PC-3 (cell line): ENCODE results near the gene TSHZ3. TPM values are rescaled to one million over a fixed set of nuclear protein-coding genes. Genes with fewer than 3 reads are reported as not detected.

Experiments used
- ATAC-seq: fragments of 200-7000 bp; cut with Tn5 transposase; 2 replicates; pipeline ENCODE4 v1.9.1; 2020; ENCODE audit warnings: mild to moderate bottlenecking, moderate library complexity
- BruUV-seq: library from RNA; stranded (reverse); fragments of 400-500 nt; replicated peaks from 2 replicates; lab custom pipeline; 2021; lab: Mats Ljungman, UMichigan
- CTCF ChIA-PET: fragments of 300-600 bp; sonication (Branson Sonifier 250); formaldehyde crosslinking; loops from one replicate; lab custom pipeline; 2022; ENCODE audit warnings: antibody characterized with exemption; lab: Charles Lee
- POLR2A ChIA-PET: fragments of 300-600 bp; sonication (Branson Sonifier 250); formaldehyde crosslinking; loops from one replicate; lab custom pipeline; 2022; ENCODE audit warnings: antibody characterized with exemption; ENCODE audit not compliant: unreplicated experiment; lab: Charles Lee
- DNase-seq: peaks from one replicate; pipeline ENCODE4 v3.0.0-alpha.2; 2015
- H2AFZ ChIP-seq: fragments of 300-600 bp; sonication (generic); 2 replicates; pipeline ENCODE4 v1.6.0; 2016; ENCODE audit warnings: antibody characterized with exemption, low read length
- H3F3A ChIP-seq: fragments of 300-600 bp; sonication (generic); one replicate; pipeline ENCODE4 v1.6.0; 2017; ENCODE audit warnings: antibody characterized with exemption, low read length, control low read depth, mild to moderate bottlenecking; ENCODE audit not compliant: unreplicated experiment
- H3K27ac ChIP-seq: fragments of 300-600 bp; sonication (generic); 2 replicates; pipeline ENCODE4 v1.5.1; 2016; ENCODE audit warnings: mild to moderate bottlenecking, low read length
- H3K27me3 ChIP-seq: fragments of 300-600 bp; sonication (generic); 2 replicates; pipeline ENCODE4 v1.6.1; 2016; ENCODE audit warnings: low read length, mixed read lengths
- H3K36me3 ChIP-seq: fragments of 300-600 bp; sonication (generic); 2 replicates; pipeline ENCODE4 v1.6.1; 2016; ENCODE audit warnings: low read depth, mixed run types, low read length, mixed read lengths
- H3K4me1 ChIP-seq: fragments of 300-600 bp; sonication (generic); 2 replicates; pipeline ENCODE4 v1.5.1; 2016; ENCODE audit warnings: low read length; ENCODE audit not compliant: insufficient read depth
- H3K4me2 ChIP-seq: fragments of 300-600 bp; sonication (generic); 2 replicates; pipeline ENCODE4 v1.6.0; 2016; ENCODE audit warnings: low read length
- H3K4me3 ChIP-seq: fragments of 300-600 bp; sonication (generic); 2 replicates; pipeline ENCODE4 v1.5.1; 2016; ENCODE audit warnings: mild to moderate bottlenecking, low read length, mixed read lengths
- H3K79me2 ChIP-seq: fragments of 300-600 bp; sonication (generic); 2 replicates; pipeline ENCODE4 v1.6.1; 2017; ENCODE audit warnings: low read length, mixed read lengths
- H3K9ac ChIP-seq: fragments of 300-600 bp; sonication (generic); 2 replicates; pipeline ENCODE4 v1.6.0; 2016; ENCODE audit warnings: mild to moderate bottlenecking, low read length
- H3K9me2 ChIP-seq: fragments of 300-600 bp; sonication (generic); replicated peaks from 2 replicates; pipeline ENCODE4 v1.6.1; 2016; ENCODE audit warnings: mixed run types, low read length, mixed read lengths
- H3K9me3 ChIP-seq: fragments of 300-600 bp; sonication (generic); 2 replicates; pipeline ENCODE4 v1.6.1; 2016; ENCODE audit warnings: low read length, mixed read lengths
- H4K20me1 ChIP-seq: fragments of 300-600 bp; sonication (generic); 2 replicates; pipeline ENCODE4 v1.6.1; 2016; ENCODE audit warnings: low read length, mixed read lengths
- CTCF ChIP-seq: fragments of 300-600 bp; sonication (generic); conservative IDR thresholded peaks from 2 replicates; pipeline ENCODE4 v1.5.1; 2017; ENCODE audit warnings: antibody characterized with exemption, low read depth, mild to moderate bottlenecking, low read length
- EZH2 ChIP-seq: fragments of 300-600 bp; sonication (generic); IDR thresholded peaks from one replicate; pipeline ENCODE4 v1.6.1; 2017; ENCODE audit warnings: antibody characterized with exemption, mild to moderate bottlenecking, low read length; ENCODE audit not compliant: unreplicated experiment
- EZH2phosphoT487 ChIP-seq: fragments of 300-600 bp; sonication (generic); IDR thresholded peaks from 2 replicates; pipeline ENCODE4 v1.6.1; 2018; ENCODE audit warnings: mild to moderate bottlenecking, antibody characterized with exemption, low read length, borderline replicate concordance
- intact Hi-C: fragments of 100-400 bp; cut with micrococcal nuclease; formaldehyde crosslinking; loops from 2 replicates; pipeline ENCODE4 v1.9.0; 2023
- total RNA-seq: library from RNA; depleted of rRNA; stranded (reverse); fragments of >200 nt; gene quantifications from 2 replicates; pipeline ENCODE4 v1.2.3, GENCODE V29; 2014

Gene TSHZ3
- total RNA-seq, 1 experiment from 2014 or later, result 0.18 TPM

GRCh38 chr19:31332096-31332495 is 17.1 kb downstream of the TSHZ3 start:
- ATAC-seq (no peak), DNase-seq (no peak)
- TF ChIP-seq EZH2 (no peak), CTCF (no peak)
- Histone ChIP-seq H2AFZ (no peak overlapping the region), H4K20me1 (no peaks in the 10 kb centered on the region), H3K9me3 (no peaks in the 10 kb centered on the region), H3F3A (no peaks in the 10 kb centered on the region), H3K27ac (no peak overlapping the region), H3K9me2 (no peaks in the 10 kb centered on the region), H3K4me2 (no peak overlapping the region), H3K4me3 (no peak overlapping the region), H3K27me3 (no peaks in the 10 kb centered on the region), H3K36me3 (no peaks in the 10 kb centered on the region), H3K79me2 (no peaks in the 10 kb centered on the region), H3K9ac (no peak overlapping the region), H3K4me1 (no peaks in the 10 kb centered on the region)
- no TSS peak for BruUV-seq
- POLR2A ChIA-PET, result no interaction called here
- intact Hi-C loops, result no loop called here
- CTCF ChIA-PET, result no interaction called here

DNA sequence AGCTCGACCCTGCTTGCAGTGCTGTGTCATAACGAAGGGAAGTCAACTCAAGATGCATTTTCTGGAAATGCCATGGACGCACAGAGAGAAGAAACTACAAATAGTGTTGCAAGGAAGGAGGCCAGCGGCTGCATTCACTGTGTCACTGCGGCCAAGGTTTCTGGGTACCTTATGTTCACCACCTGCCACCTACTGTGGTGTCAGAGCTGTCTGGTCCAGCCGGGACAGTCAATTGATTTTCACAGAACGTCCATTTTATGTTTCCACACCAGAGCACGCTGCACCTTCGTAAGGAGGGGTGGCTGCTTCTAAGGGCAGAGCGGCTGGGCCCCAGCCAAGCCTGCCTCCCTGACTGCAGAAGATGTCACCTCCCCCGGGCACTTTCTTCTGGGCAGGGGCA is 17.7 kb downstream of the TSHZ3 start:
- H3K9ac ChIP-seq, result no peak overlapping the region
- no peaks in the 10 kb centered on the region for H3F3A ChIP-seq
- CTCF ChIA-PET, result no interaction called here
- no peaks in the 10 kb centered on the region for H4K20me1 ChIP-seq
- no peaks in the 10 kb centered on the region for H3K4me1 ChIP-seq
- no peaks in the 10 kb centered on the region for H3K27me3 ChIP-seq
- no TSS peak for BruUV-seq
- H3K4me3 ChIP-seq, result no peak overlapping the region
- intact Hi-C loops, result no loop called here
- no peaks in the 10 kb centered on the region for H3K36me3 ChIP-seq
- no peaks in the 10 kb centered on the region for H3K79me2 ChIP-seq
- ATAC-seq, result no peak
- POLR2A ChIA-PET, result no interaction called here
- H2AFZ ChIP-seq, result no peak overlapping the region
- H3K27ac ChIP-seq, result no peak overlapping the region
- no peak overlapping the region for H3K4me2 ChIP-seq
- H3K9me2 ChIP-seq, result no peaks in the 10 kb centered on the region
- no peaks in the 10 kb centered on the region for H3K9me3 ChIP-seq
- DNase-seq, result no peak
- TF ChIP-seq CTCF (no peak), EZH2phosphoT487 (no peak), EZH2 (no peak)

DNA sequence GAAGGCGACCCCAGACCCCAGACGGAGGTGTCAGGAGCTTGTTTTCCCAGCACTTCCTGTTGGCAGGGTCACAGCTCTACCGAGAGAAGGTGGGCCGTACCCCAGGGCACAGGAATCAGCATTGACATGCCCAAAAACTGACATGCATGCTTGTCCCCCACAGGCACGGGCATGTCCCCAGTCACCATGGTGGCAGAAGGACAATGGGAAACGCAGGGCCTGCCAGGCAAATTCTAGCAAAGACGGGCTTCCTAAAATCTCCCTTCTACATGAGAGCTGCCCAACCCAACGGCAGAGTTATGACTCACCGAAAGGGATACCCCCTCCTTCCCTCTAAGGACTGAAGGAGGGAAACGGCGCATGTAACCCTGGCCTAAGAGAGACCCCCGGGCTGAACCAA is 18.5 kb downstream of the TSHZ3 start:
- Histone ChIP-seq H3K4me3 (no peak overlapping the region), H3K9me3 (no peaks in the 10 kb centered on the region), H3K9ac (no peak overlapping the region), H4K20me1 (no peaks in the 10 kb centered on the region), H3K27ac (no peak overlapping the region), H3K4me1 (no peaks in the 10 kb centered on the region), H3K79me2 (no peaks in the 10 kb centered on the region), H3K4me2 (no peak overlapping the region), H3K27me3 (no peaks in the 10 kb centered on the region), H2AFZ (no peak overlapping the region), H3F3A (no peaks in the 10 kb centered on the region), H3K9me2 (no peaks in the 10 kb centered on the region), H3K36me3 (no peaks in the 10 kb centered on the region)
- ChIA-PET CTCF (interaction anchor here (0.7 kb wide), 1 partner anchor 1234 kb away, joined by 3 read pairs; no protein-coding TSS in a partner anchor), POLR2A (no interaction called here)
- DNase-seq, result no peak
- intact Hi-C loops, result no loop called here
- no peak for ATAC-seq
- TF ChIP-seq CTCF (no peak), EZH2phosphoT487 (no peak), EZH2 (no peak)
- no TSS peak for BruUV-seq
